Left renal cortex interstitium (tissue), 4 donors: ENCODE measurements around the gene CASS4. TPM values are rescaled to one million over a fixed set of nuclear protein-coding genes. Genes with fewer than 3 reads are reported as not detected.
"Not testable (repeated sequence)": the region's sequence is repeated elsewhere in the genome, so short reads cannot be mapped to it uniquely, and the experiment has no call there.

Source experiments
- DNase-seq, 4 donors: peaks; one replicate each; pipeline ENCODE4 v3.0.0-alpha.2; 2013; ENCODE audit warnings: low read depth in 4 of 4, low spot score in 2 of 4, missing footprints in 1 of 4
- polyA plus RNA-seq, 4 donors: library from polyadenylated mRNA; unstranded; fragments of 120-200 nt; gene quantifications; one replicate each; pipeline ENCODE4 v1.2.1, GENCODE V29; 2013; ENCODE audit not compliant: insufficient read length in 4 of 4

CASS4 gene
- polyA plus RNA-seq, result 1 to 10 TPM; 3.4 to 3.8 (median 3.7) TPM

- peak in 2 of 4 donors; percentile 49 to 59 for DNase-seq
These were observed at the start of gene CASS4 for GRCh38 chr20:56411759-56412472. Gene CASS4, plus strand, starts transcription at chr20:56412260. Its CDS starts 199 bp downstream, at chr20:56412459.

DNA sequence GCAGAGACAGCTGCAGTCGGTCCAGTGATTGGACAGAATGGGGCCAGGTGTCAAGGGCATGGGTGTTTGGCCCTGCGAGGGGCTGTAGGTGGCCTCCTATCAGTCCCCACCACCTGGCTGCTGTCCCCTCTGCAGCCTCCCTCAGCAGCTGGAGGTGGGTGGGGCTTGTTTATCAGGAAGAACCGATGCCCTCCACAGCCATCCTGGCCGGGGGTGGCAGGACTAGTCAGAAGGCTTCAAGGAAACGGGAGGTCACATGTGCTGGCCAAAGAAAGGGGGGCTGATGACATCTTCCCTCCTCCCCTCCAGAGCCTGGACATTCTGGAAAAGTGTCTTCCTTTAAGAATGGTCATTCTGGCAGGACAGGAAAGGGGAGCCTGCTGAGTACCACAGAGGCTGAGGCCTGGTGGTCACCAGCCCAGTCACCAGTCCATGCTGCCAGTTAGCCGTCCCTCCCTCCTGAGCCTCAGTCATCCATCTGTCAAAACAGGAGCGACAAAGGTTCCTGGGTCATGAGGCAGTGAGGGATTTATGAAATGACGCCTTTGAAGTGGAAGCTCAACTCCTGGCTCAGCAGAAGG is 49.1 kb upstream of the CASS4 start:
- DNase-seq, result no peak

DNA sequence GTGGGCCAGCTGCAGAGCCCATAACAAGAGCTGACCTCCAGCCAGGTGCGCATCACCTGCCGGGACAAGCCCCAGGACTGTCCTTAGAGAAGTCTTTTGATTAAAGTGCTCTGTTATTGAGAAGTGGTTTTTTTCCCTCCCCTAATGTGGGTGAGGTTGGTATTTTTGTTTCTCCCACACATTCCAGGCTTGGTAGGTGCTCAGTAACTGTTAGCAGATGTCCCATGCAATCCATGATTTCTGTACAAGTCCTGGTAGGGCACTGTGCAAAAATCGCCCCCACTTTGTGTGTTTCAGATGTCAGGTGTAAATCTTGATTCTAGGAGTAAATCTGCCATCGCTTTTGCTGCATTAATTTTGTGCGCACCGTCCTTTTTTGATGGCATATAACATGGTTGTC is 48.6 kb upstream of the CASS4 start:
- DNase-seq, result no peak

GRCh38 chr20:56368351-56369134 is 43.5 kb upstream of the CASS4 start:
- no peak for DNase-seq

GRCh38 chr20:56369179-56369578 is 42.9 kb upstream of the CASS4 start:
- DNase-seq, result no peak

DNA sequence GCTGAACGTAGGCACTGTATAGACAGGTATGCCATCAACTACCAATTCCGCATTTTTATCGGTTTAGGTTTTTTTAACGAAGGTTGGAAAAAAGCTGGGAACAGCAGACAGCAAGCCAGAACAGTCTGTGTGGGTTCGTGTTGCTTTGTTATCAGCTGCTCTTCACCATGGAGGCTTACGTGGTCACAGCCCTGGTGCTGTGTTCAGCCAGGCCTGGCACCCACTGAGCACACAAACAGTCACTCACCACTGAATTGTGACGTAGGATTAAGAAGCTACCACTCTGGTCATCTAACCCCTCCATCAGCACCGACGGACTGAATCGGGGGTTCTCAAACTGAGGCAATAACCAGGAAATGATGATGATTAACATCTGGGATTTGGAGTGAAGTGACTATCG is 40.1 kb upstream of the CASS4 start:
- no peak for DNase-seq

DNA sequence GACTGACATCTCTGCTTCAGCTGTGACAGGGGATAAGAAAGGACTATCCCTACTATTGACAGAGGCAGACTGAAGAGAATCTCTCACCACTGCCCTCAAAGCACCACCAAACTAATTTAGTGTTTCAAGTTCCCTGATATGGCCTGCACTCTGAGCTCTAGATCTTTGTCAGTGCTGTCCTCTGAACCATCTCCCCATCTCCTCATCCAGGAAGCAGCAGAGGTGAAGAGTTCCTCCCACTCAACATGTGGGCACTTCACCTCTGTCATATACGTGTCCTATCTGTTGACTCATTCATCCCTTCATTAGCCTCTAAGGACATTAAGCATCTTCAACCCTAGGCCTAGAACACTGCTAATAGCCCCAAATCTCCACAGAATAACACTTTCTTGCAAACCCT is 39.2 kb upstream of the CASS4 start:
- no peak for DNase-seq

- DNase-seq, result no peak
These were observed 38.1 kb upstream of the CASS4 start for GRCh38 chr20:56373942-56374341.

- no peak for DNase-seq
These were observed 35.7 kb upstream of the CASS4 start for GRCh38 chr20:56376331-56376730.

DNA sequence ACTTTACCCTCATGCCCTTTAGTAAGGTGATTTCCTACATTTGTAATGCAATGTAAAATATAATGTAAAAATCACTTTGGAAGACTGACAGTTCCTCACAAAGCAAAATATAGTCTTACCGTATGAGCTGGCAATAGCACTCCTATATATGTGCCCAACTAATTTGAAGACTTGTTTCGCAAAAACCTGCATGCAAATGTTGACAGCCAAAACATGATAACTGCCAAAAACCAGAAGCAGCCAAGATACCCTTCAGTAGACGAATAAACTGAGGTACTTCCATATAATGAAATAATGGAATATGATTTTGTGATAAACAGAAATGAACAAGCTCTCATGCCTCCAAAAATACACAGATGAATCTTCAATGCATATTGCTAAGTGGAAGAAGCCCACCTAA is 33.7 kb upstream of the CASS4 start:
- DNase-seq, result no peak

DNA sequence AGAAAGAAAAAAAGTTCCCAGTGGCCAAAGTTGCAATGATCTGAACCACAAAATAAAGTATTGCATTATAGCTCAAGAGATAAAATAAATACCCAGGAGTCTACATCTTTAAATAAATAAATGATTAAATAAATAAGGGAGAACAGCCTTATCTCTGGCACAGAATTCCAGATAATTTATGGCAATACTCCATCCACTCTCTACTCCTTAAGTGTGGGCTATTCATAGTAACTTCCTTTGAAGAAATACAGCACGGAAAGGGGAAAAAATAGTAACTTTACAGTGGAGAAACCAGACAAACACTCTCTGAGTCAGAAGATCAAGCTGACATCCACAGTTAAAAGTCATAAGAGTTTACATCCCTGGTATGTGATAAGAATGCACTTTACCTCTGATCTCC is 31.7 kb upstream of the CASS4 start:
- no peak for DNase-seq

GRCh38 chr20:56381501-56381900 is 30.6 kb upstream of the CASS4 start:
- no peak for DNase-seq

DNA sequence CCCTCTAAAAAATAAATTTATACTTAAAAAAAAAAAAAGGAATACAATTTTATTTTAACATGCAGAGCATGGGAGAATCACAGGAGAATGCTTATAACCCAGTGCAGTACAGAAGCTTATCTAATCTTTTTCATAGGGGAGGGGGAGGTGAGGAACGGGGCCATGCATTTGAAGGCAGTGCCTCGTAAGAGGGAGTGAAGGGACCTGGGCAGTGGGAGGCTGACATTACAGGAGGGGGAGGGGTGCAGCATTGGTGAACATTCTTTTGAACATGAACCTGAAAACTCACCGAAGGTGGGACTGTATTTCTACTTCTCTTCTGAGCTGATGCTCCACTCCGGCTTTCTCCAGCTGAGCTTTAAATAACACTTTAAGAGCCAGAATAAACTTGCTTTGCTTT is 29.4 kb upstream of the CASS4 start:
- DNase-seq, result no peak

GRCh38 chr20:56383334-56383733 is 28.7 kb upstream of the CASS4 start:
- DNase-seq, result no peak

GRCh38 chr20:56385130-56385529 is 26.9 kb upstream of the CASS4 start:
- no peak for DNase-seq

DNA sequence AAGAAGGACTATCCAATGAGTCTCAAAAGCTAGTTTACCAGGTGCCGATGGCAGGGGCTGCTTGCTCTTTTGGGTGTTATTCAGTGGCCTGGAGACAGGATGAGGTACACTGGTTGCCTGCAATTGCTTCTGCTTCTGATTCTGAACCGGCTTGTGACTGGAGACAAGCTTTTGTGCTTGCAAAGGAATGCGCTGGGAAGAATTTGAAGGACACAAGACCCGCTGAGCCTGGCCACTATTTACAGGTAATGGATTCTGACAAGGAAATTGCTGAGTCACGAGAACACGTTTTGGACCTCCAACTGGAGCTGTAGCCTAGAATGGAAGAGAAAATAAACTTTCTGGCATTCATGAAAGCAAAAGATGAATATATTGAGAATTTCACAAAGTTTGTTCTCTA is 25.8 kb upstream of the CASS4 start:
- DNase-seq, result no peak

- no peak for DNase-seq
These were observed 23.2 kb upstream of the CASS4 start for GRCh38 chr20:56388882-56389281.

DNA sequence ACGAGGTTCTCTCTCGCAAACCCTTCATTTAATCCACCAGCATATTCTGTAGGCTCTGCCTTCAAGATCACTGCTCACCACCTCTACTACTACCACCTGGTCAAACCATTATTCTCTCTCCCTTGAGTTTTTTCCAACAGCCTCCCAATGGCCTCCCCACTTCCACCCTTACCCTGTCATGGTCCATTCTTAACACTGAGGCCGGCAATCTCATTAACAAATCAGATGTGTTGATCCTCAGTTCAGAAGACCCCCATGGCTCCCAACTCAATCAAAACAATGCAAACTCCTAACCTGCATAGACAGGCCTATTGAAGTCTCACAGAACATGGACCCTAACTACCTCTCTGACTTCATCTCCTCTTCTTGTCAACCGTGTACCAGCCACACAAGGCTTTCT is 22.3 kb upstream of the CASS4 start:
- DNase-seq, result no peak

- not testable (repeated sequence) for DNase-seq
These were observed 21.7 kb upstream of the CASS4 start for GRCh38 chr20:56390396-56390795.

DNA sequence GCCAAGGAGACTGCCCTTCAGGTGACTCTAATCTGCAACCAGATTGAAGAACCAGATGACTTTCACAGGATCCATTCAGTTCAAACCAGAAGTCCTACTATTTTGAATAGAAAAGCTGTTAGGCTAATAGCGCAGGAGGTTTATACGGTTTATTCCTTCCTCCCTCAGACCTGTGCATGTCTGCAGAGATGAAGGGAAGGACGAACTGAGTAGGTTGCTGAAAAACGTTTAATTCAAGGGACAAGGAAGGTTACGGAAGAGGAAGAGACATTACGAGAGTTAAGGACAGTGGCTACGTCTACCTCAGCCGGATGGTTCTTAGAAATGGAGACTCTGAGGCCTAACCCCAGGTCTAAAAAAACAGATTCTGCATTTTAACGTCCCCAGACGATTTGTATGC is 21.0 kb upstream of the CASS4 start:
- no peak for DNase-seq

GRCh38 chr20:56391596-56392131 is 20.4 kb upstream of the CASS4 start:
- DNase-seq, result no peak
